K562 (cell line): Measurements from ENCODE around the gene MITF.

Source experiments
- CHAMP1 ChIP-seq: fragments of 450-650 bp; IDR thresholded peaks from 2 replicates; pipeline ENCODE4 v1.6.1; 2016; ENCODE audit warnings: mild to moderate bottlenecking
- CTCF ChIP-seq, 3 experiments: IDR thresholded peaks in 2 of 3; conservative IDR thresholded peaks in 1 of 3; 2 replicates each; pipeline ENCODE4 v1.5.1; 2011 to 2012; ENCODE audit warnings: low read length in 3 of 3, mild to moderate bottlenecking in 3 of 3, control low read depth in 2 of 3, improper control_type of control experiment in 1 of 3, inconsistent platforms in 1 of 3, low read depth in 1 of 3, mixed read lengths in 1 of 3, moderate library complexity in 1 of 3; ENCODE audit not compliant: insufficient read depth in 2 of 3
- E2F4 ChIP-seq: sonication (generic); formaldehyde crosslinking; IDR thresholded peaks from 2 replicates; pipeline ENCODE4 v1.8.0; 2022; ENCODE audit warnings: mild to moderate bottlenecking, low read depth, missing genetic modification reagents
- ZNF133 ChIP-seq: fragments of 250-450 bp; sonication (Bioruptor Pico); IDR thresholded peaks from 2 replicates; pipeline ENCODE4 v1.4.0; 2020; ENCODE audit warnings: mild to moderate bottlenecking

- TF ChIP-seq E2F4 (no peak), ZNF133 (CRISPR knock-in tag) (no peak), CHAMP1 (no peak), CTCF (IDR thresholded peaks at IDR 0.05 in 2 of 3, conservative IDR thresholded peaks at IDR 0.05 in 1 of 3; ENCODE audit: insufficient read depth in 2 of 3, low read depth in 1 of 3, low read length in 3 of 3) (no peak)
These were observed 122.3 kb downstream of the MITF start for GRCh38 chr3:69861556-69861955.
